Esophagus (tissue), 2 donors: ENCODE measurements around the gene RORB. TPM values are rescaled to one million over a fixed set of nuclear protein-coding genes. Genes with fewer than 3 reads are reported as not detected.

Experiments used
- H3K27ac ChIP-seq, 2 donors: one replicate each; pipeline ENCODE4 v1.5.1; 2013; ENCODE audit warnings: low read depth in 2 of 2, mild to moderate bottlenecking in 2 of 2, inconsistent platforms in 1 of 2, low read length in 1 of 2, moderate library complexity in 1 of 2
- H3K27me3 ChIP-seq, 2 donors: one replicate each; pipeline ENCODE4 v1.6.1; 2013; ENCODE audit warnings: low read length in 2 of 2, control low read depth in 1 of 2, mild to moderate bottlenecking in 1 of 2; ENCODE audit not compliant: insufficient read depth in 2 of 2, control insufficient read depth in 1 of 2
- H3K36me3 ChIP-seq, 2 donors: one replicate each; pipeline ENCODE4 v1.6.1; 2013; ENCODE audit warnings: low read length in 1 of 2; ENCODE audit not compliant: control insufficient read depth in 2 of 2, insufficient read depth in 2 of 2
- H3K4me1 ChIP-seq, 2 donors: one replicate each; pipeline ENCODE4 v1.6.1; 2013; ENCODE audit warnings: low read length in 1 of 2; ENCODE audit not compliant: control insufficient read depth in 2 of 2, insufficient read depth in 2 of 2
- H3K4me3 ChIP-seq, 2 donors: one replicate each; pipeline ENCODE4 v1.5.1; 2013; ENCODE audit warnings: low read length in 2 of 2, mild to moderate bottlenecking in 2 of 2, low read depth in 1 of 2, moderate library complexity in 1 of 2
- H3K9me3 ChIP-seq, 2 donors: one replicate each; pipeline ENCODE4 v1.6.1; 2013; ENCODE audit warnings: mild to moderate bottlenecking in 2 of 2, low read depth in 1 of 2, low read length in 1 of 2, moderate library complexity in 1 of 2; ENCODE audit not compliant: control insufficient read depth in 2 of 2, insufficient read depth in 1 of 2
- WGBS, 2 donors: extraction: QIAGEN DNeasy Blood & Tissue Kit; methylation state at CpG; one replicate each; pipeline ENCODE4 v1.1.7; 2013; 5-methylcytosine and 5-hydroxymethylcytosine counted together
- polyA plus RNA-seq, 2 donors: library from polyadenylated mRNA; stranded (reverse); fragments of 200-250 nt; gene quantifications; one replicate each; pipeline ENCODE4 v1.2.3, GENCODE V29; 2013
- donor health status: healthy with polysubstance abuse.
- donor health status: Bipolar disorder and iron deficiency.

The RORB gene
- polyA plus RNA-seq, 2 donors, result 0.04 to 0.05 TPM

- WGBS, 2 donors, result 87 to 96% methylated on average over 3 of the region's 3 CpGs
- Histone ChIP-seq H3K27me3 (peaks cover 3 to 8% of the 10 kb centered on the region in 2 donors), H3K9me3 (no peaks in the 10 kb centered on the region), H3K27ac (no peak overlapping the region), H3K4me3 (no peak overlapping the region), H3K4me1 (peaks cover 6 to 8% of the 10 kb centered on the region in 2 donors), H3K36me3 (no peaks in the 10 kb centered on the region)
Observed at GRCh38 chr9:74503666-74504065, 6.5 kb downstream of the RORB start.

- Histone ChIP-seq H3K9me3 (no peaks in the 10 kb centered on the region), H3K4me3 (no peak overlapping the region), H3K36me3 (no peaks in the 10 kb centered on the region), H3K4me1 (no peaks in the 10 kb centered on the region), H3K27ac (no peak overlapping the region), H3K27me3 (no peaks in the 10 kb centered on the region)
- WGBS, 2 donors, result 87 to 94% methylated on average over 2 of the region's 2 CpGs
Observed at GRCh38 chr9:74511333-74511732, 14.2 kb downstream of the RORB start.

DNA sequence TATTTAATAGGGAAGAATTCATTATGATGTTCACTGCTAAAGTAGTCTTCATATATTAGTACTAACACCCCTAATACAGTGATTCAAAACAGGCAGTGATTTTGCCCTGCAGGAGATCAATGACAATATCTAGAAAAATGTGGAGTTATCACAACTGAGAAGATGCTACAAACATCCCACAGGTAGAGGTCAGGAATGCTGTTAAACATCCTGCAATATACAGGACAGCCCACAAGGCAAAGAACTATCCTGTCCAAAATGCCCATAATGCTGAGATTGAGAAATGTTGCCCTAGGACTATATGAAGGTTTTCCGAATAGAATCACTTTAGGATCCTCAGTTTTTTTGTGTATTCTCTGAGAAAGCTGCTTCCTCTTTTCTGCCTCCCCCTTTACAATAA is 15.3 kb downstream of the RORB start:
- Histone ChIP-seq H3K27me3 (no peaks in the 10 kb centered on the region), H3K4me1 (no peaks in the 10 kb centered on the region)
- 93 to 97% methylated on average over 1 of the region's 1 CpG for WGBS, 2 donors

DNA sequence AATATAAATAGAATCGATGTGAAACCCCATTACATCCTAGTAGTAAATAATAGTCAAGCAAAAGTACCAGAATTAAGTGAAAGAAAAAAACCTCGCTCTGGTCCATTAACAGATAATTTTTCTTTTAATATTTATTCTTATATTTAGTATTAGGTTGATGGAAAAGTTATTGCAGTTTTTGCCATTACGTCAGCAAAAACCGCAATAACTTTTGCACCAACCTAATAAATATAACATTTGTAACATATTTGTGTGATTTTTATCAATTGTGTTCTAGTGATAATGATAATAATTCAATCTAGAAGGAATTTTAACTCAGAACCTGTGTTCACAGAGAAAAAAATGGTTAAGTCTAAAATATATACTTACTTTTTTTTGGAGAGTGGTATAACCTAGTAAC is 16.1 kb downstream of the RORB start:
- H3K9me3 ChIP-seq, result no peaks in the 10 kb centered on the region
- H3K27ac ChIP-seq, result no peak overlapping the region
- H3K4me3 ChIP-seq, result no peak overlapping the region
- no peaks in the 10 kb centered on the region for H3K4me1 ChIP-seq
- WGBS, 2 donors, result 88 to 90% methylated on average over 4 of the region's 4 CpGs
- no peaks in the 10 kb centered on the region for H3K27me3 ChIP-seq
- H3K36me3 ChIP-seq, result no peaks in the 10 kb centered on the region

More for the DNA sequence above, 15.3 kb downstream of the RORB start:
- Histone ChIP-seq H3K27ac (no peak overlapping the region), H3K4me3 (no peak overlapping the region), H3K36me3 (no peaks in the 10 kb centered on the region), H3K9me3 (no peaks in the 10 kb centered on the region)

DNA sequence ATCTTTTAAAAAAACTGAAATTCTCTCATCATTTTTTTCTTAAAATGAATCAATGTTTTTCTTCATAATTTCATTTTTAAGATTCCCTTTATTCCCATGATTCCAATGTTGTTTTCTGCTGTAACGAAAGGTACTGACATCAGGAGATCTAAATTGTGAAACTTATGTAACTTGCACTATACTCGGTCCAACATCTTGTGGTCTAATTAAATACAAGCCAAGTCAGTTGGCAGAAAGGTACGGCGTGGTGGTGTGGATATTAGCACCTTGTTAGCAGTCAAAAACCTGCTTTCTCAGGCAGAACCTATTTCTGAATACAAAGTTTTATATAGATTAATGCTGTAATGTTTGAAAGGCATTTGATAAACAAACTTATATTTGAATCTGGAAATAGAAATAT is 20.1 kb downstream of the RORB start:
- no peaks in the 10 kb centered on the region for H3K9me3 ChIP-seq
- 64 to 73% methylated on average over 4 of the region's 4 CpGs for WGBS, 2 donors
- H3K4me1 ChIP-seq, result no peaks in the 10 kb centered on the region
- no peak overlapping the region for H3K4me3 ChIP-seq
- H3K27ac ChIP-seq, result no peak overlapping the region
- H3K27me3 ChIP-seq, result no peaks in the 10 kb centered on the region
- no peaks in the 10 kb centered on the region for H3K36me3 ChIP-seq

- H3K36me3 ChIP-seq, result no peaks in the 10 kb centered on the region
- no peaks in the 10 kb centered on the region for H3K4me1 ChIP-seq
- no peak overlapping the region for H3K27ac ChIP-seq
- no peaks in the 10 kb centered on the region for H3K27me3 ChIP-seq
- H3K9me3 ChIP-seq, result no peaks in the 10 kb centered on the region
- WGBS, 2 donors, result 90 to 95% methylated on average over 9 of the region's 9 CpGs
- no peak overlapping the region for H3K4me3 ChIP-seq
Observed at GRCh38 chr9:74519419-74519818, 22.3 kb downstream of the RORB start.

DNA sequence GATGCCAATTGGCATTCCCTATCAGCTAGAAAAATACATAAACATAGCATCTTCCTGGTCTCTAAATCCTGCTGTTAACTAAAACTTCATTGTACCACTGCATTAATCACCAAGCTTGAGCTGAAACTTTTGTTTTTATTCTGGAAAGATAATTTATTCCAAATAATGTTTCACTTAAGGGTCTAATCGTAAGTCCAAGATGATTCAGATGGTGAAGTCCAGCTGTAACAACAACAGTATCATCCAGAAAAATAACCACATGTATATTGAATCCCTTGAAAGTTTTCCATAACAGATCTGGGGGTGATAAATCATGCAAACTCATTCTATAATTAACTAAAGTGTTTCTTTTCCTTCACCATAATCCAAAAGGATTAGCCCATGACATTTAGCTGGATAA is 23.9 kb downstream of the RORB start:
- H3K4me1 ChIP-seq, result no peaks in the 10 kb centered on the region
- H3K36me3 ChIP-seq, result no peaks in the 10 kb centered on the region
- 57 to 67% methylated on average over 1 of the region's 1 CpG for WGBS, 2 donors
- no peak overlapping the region for H3K27ac ChIP-seq
- H3K27me3 ChIP-seq, result no peaks in the 10 kb centered on the region
- H3K9me3 ChIP-seq, result no peaks in the 10 kb centered on the region
- no peak overlapping the region for H3K4me3 ChIP-seq

DNA sequence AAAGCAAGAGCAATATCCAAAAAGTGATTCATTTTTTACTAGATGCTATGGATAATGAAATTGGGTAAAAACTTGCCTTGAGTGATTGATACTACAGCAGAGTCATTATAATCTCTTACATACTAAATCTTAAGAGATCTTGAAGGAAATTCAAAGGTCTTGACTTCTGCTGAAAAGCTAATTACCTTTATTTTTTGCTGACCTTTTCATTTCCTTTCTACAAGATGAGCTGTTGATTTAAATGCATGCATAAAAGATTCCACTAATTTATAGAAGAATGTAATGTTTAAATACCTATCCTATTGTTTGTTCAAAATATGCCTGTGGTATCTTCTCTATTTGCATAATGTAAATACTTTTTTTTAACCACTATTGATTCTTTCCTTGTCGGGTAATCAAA is 27.2 kb downstream of the RORB start:
- 55 to 70% methylated on average over 1 of the region's 1 CpG for WGBS, 2 donors
- Histone ChIP-seq H3K27me3 (no peaks in the 10 kb centered on the region), H3K27ac (no peak overlapping the region), H3K9me3 (no peaks in the 10 kb centered on the region), H3K4me1 (no peaks in the 10 kb centered on the region), H3K4me3 (no peak overlapping the region), H3K36me3 (no peaks in the 10 kb centered on the region)

DNA sequence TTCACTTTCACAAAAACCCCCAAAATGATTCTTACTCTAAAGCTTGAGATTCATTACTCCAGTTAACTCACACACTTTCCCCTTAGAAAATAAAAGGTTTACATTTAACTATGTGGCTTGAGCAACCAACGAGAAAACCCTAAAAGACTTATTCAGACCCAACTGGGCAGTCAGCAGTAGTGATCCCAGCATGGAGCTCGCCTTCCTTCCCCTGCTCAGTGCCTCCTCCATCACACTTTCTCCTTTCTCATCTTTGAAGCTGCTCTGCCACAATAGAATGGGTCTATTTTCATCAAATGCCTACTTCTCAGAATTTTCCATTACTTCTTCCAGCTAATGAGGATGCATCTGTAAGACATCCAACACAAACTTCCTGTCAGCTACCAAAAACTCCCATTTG is 29.1 kb downstream of the RORB start:
- Histone ChIP-seq H3K4me1 (no peaks in the 10 kb centered on the region), H3K4me3 (no peak overlapping the region), H3K27me3 (no peaks in the 10 kb centered on the region), H3K36me3 (no peaks in the 10 kb centered on the region), H3K9me3 (no peaks in the 10 kb centered on the region), H3K27ac (no peak overlapping the region)
- 63 to 71% methylated on average over 2 of the region's 2 CpGs for WGBS, 2 donors

GRCh38 chr9:74527718-74528117 is 30.6 kb downstream of the RORB start:
- Histone ChIP-seq H3K9me3 (no peaks in the 10 kb centered on the region), H3K4me1 (no peaks in the 10 kb centered on the region), H3K27ac (no peak overlapping the region), H3K4me3 (no peak overlapping the region), H3K36me3 (no peaks in the 10 kb centered on the region), H3K27me3 (no peaks in the 10 kb centered on the region)
- 69 to 71% methylated on average over 5 of the region's 5 CpGs for WGBS, 2 donors
